Measurements from ENCODE around the gene PRKAG2. TPM values are rescaled to one million over a fixed set of nuclear protein-coding genes. Genes with fewer than 3 reads are reported as not detected.
"Not testable (repeated sequence)": the region's sequence is repeated elsewhere in the genome, so short reads cannot be mapped to it uniquely, and the experiment has no call there.

The PRKAG2 gene
- total RNA-seq, 1 donor from 2014 or later: 13.5 TPM

GRCh38 chr7:151845412-151846205 is 31.3 kb downstream of the PRKAG2 start:
- Mint-ChIP-seq H3K9me3 (ENCODE audit: unreplicated experiment) (no peaks in the 10 kb centered on the region), H3K4me3 (ENCODE audit: unreplicated experiment) (no peak overlapping the region), H3K27ac (ENCODE audit: unreplicated experiment) (no peak overlapping the region), H3K4me1 (ENCODE audit: unreplicated experiment) (peaks cover 16% of the 10 kb centered on the region), H3K36me3 (ENCODE audit: unreplicated experiment) (no peaks in the 10 kb centered on the region), H3K27me3 (ENCODE audit: unreplicated experiment) (peaks cover under 1% of the 10 kb centered on the region)
- DNase-seq (ENCODE audit: extremely low spot score, unreplicated experiment): no peak
- no peak for TF ChIP-seq CTCF (IDR thresholded peaks at IDR 0.05)

- TF ChIP-seq CTCF (IDR thresholded peaks at IDR 0.05): no peak
- Mint-ChIP-seq H3K4me3 (ENCODE audit: unreplicated experiment) (no peak overlapping the region), H3K27me3 (ENCODE audit: unreplicated experiment) (no peaks in the 10 kb centered on the region), H3K9me3 (ENCODE audit: unreplicated experiment) (no peaks in the 10 kb centered on the region), H3K27ac (ENCODE audit: unreplicated experiment) (no peak overlapping the region), H3K4me1 (ENCODE audit: unreplicated experiment) (peaks cover 16% of the 10 kb centered on the region), H3K36me3 (ENCODE audit: unreplicated experiment) (no peaks in the 10 kb centered on the region)
- DNase-seq (ENCODE audit: extremely low spot score, unreplicated experiment): no peak
These were observed 32.1 kb downstream of the PRKAG2 start for GRCh38 chr7:151844825-151845200.

GRCh38 chr7:151844071-151844824 is 32.7 kb downstream of the PRKAG2 start:
- TF ChIP-seq CTCF (IDR thresholded peaks at IDR 0.05): no peak
- H3K9me3 Mint-ChIP-seq (ENCODE audit: unreplicated experiment): no peaks in the 10 kb centered on the region
- DNase-seq (ENCODE audit: extremely low spot score, unreplicated experiment): no peak
- peaks cover 16% of the 10 kb centered on the region for H3K4me1 Mint-ChIP-seq (ENCODE audit: unreplicated experiment)
- H3K36me3 Mint-ChIP-seq (ENCODE audit: unreplicated experiment): no peaks in the 10 kb centered on the region
- no peaks in the 10 kb centered on the region for H3K27me3 Mint-ChIP-seq (ENCODE audit: unreplicated experiment)
- no peak overlapping the region for H3K4me3 Mint-ChIP-seq (ENCODE audit: unreplicated experiment)
- H3K27ac Mint-ChIP-seq (ENCODE audit: unreplicated experiment): no peak overlapping the region

- no peaks in the 10 kb centered on the region for H3K36me3 Mint-ChIP-seq (ENCODE audit: unreplicated experiment)
- no peak overlapping the region for H3K27ac Mint-ChIP-seq (ENCODE audit: unreplicated experiment)
- H3K9me3 Mint-ChIP-seq (ENCODE audit: unreplicated experiment): no peaks in the 10 kb centered on the region
- no peak overlapping the region for H3K4me3 Mint-ChIP-seq (ENCODE audit: unreplicated experiment)
- no peak for DNase-seq (ENCODE audit: extremely low spot score, unreplicated experiment)
- H3K27me3 Mint-ChIP-seq (ENCODE audit: unreplicated experiment): no peaks in the 10 kb centered on the region
- TF ChIP-seq CTCF (IDR thresholded peaks at IDR 0.05): no peak
- peaks cover 16% of the 10 kb centered on the region for H3K4me1 Mint-ChIP-seq (ENCODE audit: unreplicated experiment)
These were observed 33.7 kb downstream of the PRKAG2 start for GRCh38 chr7:151843181-151843580.

GRCh38 chr7:151841395-151842051 is 35.4 kb downstream of the PRKAG2 start:
- not testable (repeated sequence) for H3K9me3 Mint-ChIP-seq (ENCODE audit: unreplicated experiment); DNase-seq (ENCODE audit: extremely low spot score, unreplicated experiment); H3K27ac Mint-ChIP-seq (ENCODE audit: unreplicated experiment); H3K36me3 Mint-ChIP-seq (ENCODE audit: unreplicated experiment); H3K27me3 Mint-ChIP-seq (ENCODE audit: unreplicated experiment); H3K4me3 Mint-ChIP-seq (ENCODE audit: unreplicated experiment)
- peaks cover 16% of the 10 kb centered on the region for H3K4me1 Mint-ChIP-seq (ENCODE audit: unreplicated experiment)
